Effector memory CD4-positive, alpha-beta T cell (primary cell): ENCODE data around the gene TSSC4.

Experiments
- DNase-seq, 3 donors: peaks; one replicate each; pipeline ENCODE4 v3.0.0-alpha.2; 2020
- H3K27ac ChIP-seq: 2 replicates; pipeline ENCODE4 v1.7.0; 2013; ENCODE audit warnings: mild to moderate bottlenecking, low read length, moderate library complexity; ENCODE audit not compliant: insufficient read depth, poor library complexity, severe bottlenecking
- H3K27me3 ChIP-seq: replicated peaks from 2 replicates; pipeline ENCODE4 v1.7.0; 2013; ENCODE audit warnings: mild to moderate bottlenecking, low read length; ENCODE audit not compliant: insufficient read depth, control insufficient read depth, poor library complexity, severe bottlenecking
- H3K36me3 ChIP-seq: 2 replicates; pipeline ENCODE4 v1.7.0; 2013; ENCODE audit warnings: mild to moderate bottlenecking, low read length, moderate library complexity; ENCODE audit not compliant: control insufficient read depth, insufficient read depth
- H3K4me1 ChIP-seq: 2 replicates; pipeline ENCODE4 v1.7.0; 2013; ENCODE audit warnings: low read length, mild to moderate bottlenecking; ENCODE audit not compliant: control insufficient read depth, insufficient read depth, poor library complexity, severe bottlenecking
- H3K4me3 ChIP-seq: 2 replicates; pipeline ENCODE4 v1.7.0; 2013; ENCODE audit warnings: low read length, low read depth, mild to moderate bottlenecking; ENCODE audit not compliant: insufficient read depth, poor library complexity, severe bottlenecking
- H3K9me3 ChIP-seq: 2 replicates; pipeline ENCODE4 v1.7.0; 2013; ENCODE audit warnings: mild to moderate bottlenecking, low read length, moderate library complexity; ENCODE audit not compliant: control insufficient read depth

TSSC4 gene

GRCh38 chr11:2433106-2433925 lies 32.8 kb downstream of the TSSC4 start:
- H3K27ac ChIP-seq, result no peak overlapping the region
- H3K4me1 ChIP-seq, result no peaks in the 10 kb centered on the region
- no peak overlapping the region for H3K4me3 ChIP-seq
- no peaks in the 10 kb centered on the region for H3K9me3 ChIP-seq
- no peaks in the 10 kb centered on the region for H3K36me3 ChIP-seq
- DNase-seq, result no peak
- no peaks in the 10 kb centered on the region for H3K27me3 ChIP-seq

GRCh38 chr11:2434008-2434407 lies 33.5 kb downstream of the TSSC4 start:
- H3K36me3 ChIP-seq, result no peaks in the 10 kb centered on the region
- DNase-seq, result no peak
- no peaks in the 10 kb centered on the region for H3K4me1 ChIP-seq
- H3K27ac ChIP-seq, result no peak overlapping the region
- no peaks in the 10 kb centered on the region for H3K9me3 ChIP-seq
- H3K4me3 ChIP-seq, result no peak overlapping the region
- no peaks in the 10 kb centered on the region for H3K27me3 ChIP-seq

GRCh38 chr11:2434506-2435255 lies 34.1 kb downstream of the TSSC4 start:
- Histone ChIP-seq H3K4me1 (no peaks in the 10 kb centered on the region), H3K9me3 (no peaks in the 10 kb centered on the region), H3K36me3 (no peaks in the 10 kb centered on the region), H3K27ac (no peak overlapping the region), H3K4me3 (no peak overlapping the region), H3K27me3 (no peaks in the 10 kb centered on the region)
- DNase-seq, result no peak

GRCh38 chr11:2435288-2436012 lies 34.9 kb downstream of the TSSC4 start:
- Histone ChIP-seq H3K4me1 (no peaks in the 10 kb centered on the region), H3K4me3 (no peak overlapping the region), H3K9me3 (no peaks in the 10 kb centered on the region), H3K36me3 (no peaks in the 10 kb centered on the region), H3K27me3 (no peaks in the 10 kb centered on the region), H3K27ac (no peak overlapping the region)
- no peak for DNase-seq

- Histone ChIP-seq H3K9me3 (no peaks in the 10 kb centered on the region), H3K36me3 (no peaks in the 10 kb centered on the region), H3K4me3 (no peak overlapping the region), H3K27ac (no peak overlapping the region), H3K27me3 (no peaks in the 10 kb centered on the region), H3K4me1 (no peaks in the 10 kb centered on the region)
- no peak for DNase-seq
These were observed 35.5 kb downstream of the TSSC4 start for GRCh38 chr11:2436013-2436520.

GRCh38 chr11:2436521-2437031 lies 36.0 kb downstream of the TSSC4 start:
- Histone ChIP-seq H3K9me3 (no peaks in the 10 kb centered on the region), H3K4me1 (no peaks in the 10 kb centered on the region), H3K36me3 (no peaks in the 10 kb centered on the region), H3K27ac (no peak overlapping the region), H3K27me3 (no peaks in the 10 kb centered on the region), H3K4me3 (no peak overlapping the region)
- DNase-seq, result no peak

- H3K9me3 ChIP-seq, result no peaks in the 10 kb centered on the region
These were observed 37.0 kb downstream of the TSSC4 start for GRCh38 chr11:2437516-2437915.

GRCh38 chr11:2439820-2440219 lies 39.3 kb downstream of the TSSC4 start:
- no peak overlapping the region for H3K4me3 ChIP-seq
- no peak overlapping the region for H3K27ac ChIP-seq
- H3K4me1 ChIP-seq, result peaks cover 15% of the 10 kb centered on the region
- no peak for DNase-seq
- no peaks in the 10 kb centered on the region for H3K36me3 ChIP-seq
- H3K27me3 ChIP-seq, result no peaks in the 10 kb centered on the region
- no peaks in the 10 kb centered on the region for H3K9me3 ChIP-seq

More at GRCh38 chr11:2437516-2437915, 37.0 kb downstream of the TSSC4 start:
- Histone ChIP-seq H3K27ac (no peak overlapping the region), H3K4me1 (no peaks in the 10 kb centered on the region), H3K27me3 (no peaks in the 10 kb centered on the region), H3K4me3 (no peak overlapping the region), H3K36me3 (no peaks in the 10 kb centered on the region)
- DNase-seq, result no peak

- Histone ChIP-seq H3K36me3 (no peaks in the 10 kb centered on the region), H3K9me3 (no peaks in the 10 kb centered on the region), H3K4me3 (no peak overlapping the region), H3K4me1 (peaks cover 18% of the 10 kb centered on the region), H3K27ac (no peak overlapping the region), H3K27me3 (no peaks in the 10 kb centered on the region)
- DNase-seq, result no peak
These were observed 40.1 kb downstream of the TSSC4 start for GRCh38 chr11:2440646-2441045.
